ENCODE data around the gene HPSE2.

DNA sequence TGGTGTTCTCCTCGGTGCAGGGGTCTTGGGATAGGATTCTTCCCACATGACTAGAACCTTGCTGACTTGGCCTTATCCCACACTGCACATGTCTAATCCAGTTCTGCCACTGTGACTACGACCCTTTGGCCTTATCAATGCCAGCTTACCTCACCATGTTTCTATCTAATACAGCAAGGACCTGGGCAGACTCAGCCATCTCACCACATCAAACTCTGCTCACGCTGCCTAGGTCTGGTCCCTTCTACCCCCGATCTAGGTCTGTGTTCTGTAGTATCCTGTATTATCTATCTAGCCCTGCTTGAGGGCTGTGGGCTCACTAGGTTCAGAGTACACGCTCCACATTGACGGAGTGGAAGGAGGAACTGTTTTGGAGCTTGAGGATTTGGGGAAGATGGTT is 282.4 kb downstream of the HPSE2 start:
- TF ChIP-seq, protein P1, sequence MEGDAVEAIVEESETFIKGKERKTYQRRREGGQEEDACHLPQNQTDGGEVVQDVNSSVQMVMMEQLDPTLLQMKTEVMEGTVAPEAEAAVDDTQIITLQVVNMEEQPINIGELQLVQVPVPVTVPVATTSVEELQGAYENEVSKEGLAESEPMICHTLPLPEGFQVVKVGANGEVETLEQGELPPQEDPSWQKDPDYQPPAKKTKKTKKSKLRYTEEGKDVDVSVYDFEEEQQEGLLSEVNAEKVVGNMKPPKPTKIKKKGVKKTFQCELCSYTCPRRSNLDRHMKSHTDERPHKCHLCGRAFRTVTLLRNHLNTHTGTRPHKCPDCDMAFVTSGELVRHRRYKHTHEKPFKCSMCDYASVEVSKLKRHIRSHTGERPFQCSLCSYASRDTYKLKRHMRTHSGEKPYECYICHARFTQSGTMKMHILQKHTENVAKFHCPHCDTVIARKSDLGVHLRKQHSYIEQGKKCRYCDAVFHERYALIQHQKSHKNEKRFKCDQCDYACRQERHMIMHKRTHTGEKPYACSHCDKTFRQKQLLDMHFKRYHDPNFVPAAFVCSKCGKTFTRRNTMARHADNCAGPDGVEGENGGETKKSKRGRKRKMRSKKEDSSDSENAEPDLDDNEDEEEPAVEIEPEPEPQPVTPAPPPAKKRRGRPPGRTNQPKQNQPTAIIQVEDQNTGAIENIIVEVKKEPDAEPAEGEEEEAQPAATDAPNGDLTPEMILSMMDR (IDR thresholded peaks at IDR 0.05; ENCODE audit: control extremely low read depth in 1 of 3, insufficient read depth in 1 of 3, low read depth in 1 of 3, low read length in 3 of 3), result no peak
- TF ChIP-seq EZH2 (IDR thresholded peaks at IDR 0.05; ENCODE audit: low read depth, low read length, severe bottlenecking) (no peak), SAP30 (IDR thresholded peaks at IDR 0.05; ENCODE audit: insufficient read depth, insufficient replicate concordance, low read length) (no peak), POLR2AphosphoS5 (IDR thresholded peaks at IDR 0.05; ENCODE audit: low read depth, low read length) (no peak), JUND (IDR thresholded peaks at IDR 0.05; ENCODE audit: low read length) (no peak), POLR2A (IDR thresholded peaks at IDR 0.05; ENCODE audit: control extremely low read depth in 1 of 2, low read depth in 2 of 2, low read length in 2 of 2) (no peak), CEBPB (IDR thresholded peaks at IDR 0.05; ENCODE audit: low read depth, low read length) (no peak), SIX5 (IDR thresholded peaks at IDR 0.05; ENCODE audit: low read depth, low read length) (no peak), HDAC6 (IDR thresholded peaks at IDR 0.05; ENCODE audit: low read depth, low read length) (no peak), NRF1 (IDR thresholded peaks at IDR 0.05; ENCODE audit: low read depth, low read length) (no peak)
- TF ChIP-seq, protein P2, sequence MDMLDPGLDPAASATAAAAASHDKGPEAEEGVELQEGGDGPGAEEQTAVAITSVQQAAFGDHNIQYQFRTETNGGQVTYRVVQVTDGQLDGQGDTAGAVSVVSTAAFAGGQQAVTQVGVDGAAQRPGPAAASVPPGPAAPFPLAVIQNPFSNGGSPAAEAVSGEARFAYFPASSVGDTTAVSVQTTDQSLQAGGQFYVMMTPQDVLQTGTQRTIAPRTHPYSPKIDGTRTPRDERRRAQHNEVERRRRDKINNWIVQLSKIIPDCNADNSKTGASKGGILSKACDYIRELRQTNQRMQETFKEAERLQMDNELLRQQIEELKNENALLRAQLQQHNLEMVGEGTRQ (IDR thresholded peaks at IDR 0.05; ENCODE audit: low read length), result no peak
- TF ChIP-seq, protein P3, sequence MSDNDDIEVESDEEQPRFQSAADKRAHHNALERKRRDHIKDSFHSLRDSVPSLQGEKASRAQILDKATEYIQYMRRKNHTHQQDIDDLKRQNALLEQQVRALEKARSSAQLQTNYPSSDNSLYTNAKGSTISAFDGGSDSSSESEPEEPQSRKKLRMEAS (IDR thresholded peaks at IDR 0.05), result no peak
- TF ChIP-seq, protein P4, sequence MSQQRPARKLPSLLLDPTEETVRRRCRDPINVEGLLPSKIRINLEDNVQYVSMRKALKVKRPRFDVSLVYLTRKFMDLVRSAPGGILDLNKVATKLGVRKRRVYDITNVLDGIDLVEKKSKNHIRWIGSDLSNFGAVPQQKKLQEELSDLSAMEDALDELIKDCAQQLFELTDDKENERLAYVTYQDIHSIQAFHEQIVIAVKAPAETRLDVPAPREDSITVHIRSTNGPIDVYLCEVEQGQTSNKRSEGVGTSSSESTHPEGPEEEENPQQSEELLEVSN (IDR thresholded peaks at IDR 0.05), result no peak

Measured in H1 (cell line).